Measurements from ENCODE around the gene DNAJC13. TPM values are rescaled to one million over a fixed set of nuclear protein-coding genes. Genes with fewer than 3 reads are reported as not detected.

The DNAJC13 gene
- polyA plus RNA-seq, 3 donors = 18.7 to 32.3 (median 20.8) TPM

DNA sequence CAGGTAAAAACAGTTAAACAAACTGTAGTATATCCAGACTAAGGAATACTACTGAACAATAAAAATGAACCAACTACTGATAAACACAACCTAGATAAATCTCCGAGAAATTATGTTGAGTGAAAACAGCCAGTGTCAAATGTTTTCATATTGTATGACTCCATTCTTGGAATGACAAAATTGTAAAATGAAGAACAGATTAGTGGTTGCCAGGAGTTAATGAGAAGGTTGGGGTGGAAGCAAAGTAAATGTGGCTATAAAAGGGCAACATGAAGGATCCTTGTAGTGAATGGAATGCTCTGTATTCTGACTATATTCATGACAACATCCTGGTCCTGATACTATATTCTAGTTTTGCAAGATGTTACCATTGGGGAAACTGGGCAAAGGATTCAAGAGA, 152.3 kb downstream of the DNAJC13 start:
- intact Hi-C loops (cut with micrococcal nuclease) = no loop called here
- H3K27me3 ChIP-seq (ENCODE audit: control insufficient read depth in 2 of 2, insufficient read depth in 2 of 2, low read length in 2 of 2) = no peaks in the 10 kb centered on the region
- H3K4me1 ChIP-seq (ENCODE audit: control insufficient read depth in 1 of 2, insufficient read depth in 2 of 2, low read length in 2 of 2) = no peaks in the 10 kb centered on the region
- H3K27ac Mint-ChIP-seq = no peak overlapping the region
- no peaks in the 10 kb centered on the region for H3K4me1 Mint-ChIP-seq
- H3K79me2 ChIP-seq (ENCODE audit: insufficient read depth, low read length) = no peaks in the 10 kb centered on the region
- no peak overlapping the region for H3K4me3 ChIP-seq (replicated peaks in 1 of 3; ENCODE audit: low read depth in 2 of 3, low read length in 3 of 3)
- no peaks in the 10 kb centered on the region for H3K9me3 ChIP-seq (replicated peaks in 1 of 2; ENCODE audit: control insufficient read depth in 1 of 2, insufficient read depth in 1 of 2, low read length in 2 of 2)
- no peak overlapping the region for H3K27ac ChIP-seq (ENCODE audit: low read depth in 1 of 2, low read length in 2 of 2)
- no peaks in the 10 kb centered on the region for H4K20me1 ChIP-seq (ENCODE audit: insufficient read depth, low read length)
- H3K36me3 ChIP-seq (replicated peaks in 1 of 2; ENCODE audit: control insufficient read depth in 1 of 2, insufficient read depth in 2 of 2, low read length in 2 of 2) = peaks cover 0 to 4% of the 10 kb centered on the region in 2 donors
- no peak overlapping the region for H3K9ac ChIP-seq (ENCODE audit: insufficient read depth, low read length, poor library complexity, severe bottlenecking)
- peaks cover 13% of the 10 kb centered on the region in 2 donors for H3K36me3 Mint-ChIP-seq
- H3K4me3 Mint-ChIP-seq = no peak overlapping the region
- H3K9me3 Mint-ChIP-seq = no peaks in the 10 kb centered on the region
- TF ChIP-seq CTCF (IDR thresholded peaks at IDR 0.05) = no peak
- no peak for DNase-seq
- no peak overlapping the region for H3K4me2 ChIP-seq (replicated peaks; ENCODE audit: extremely low read depth, low read length, poor library complexity, severe bottlenecking)
- H3K27me3 Mint-ChIP-seq (ENCODE audit: low read depth in 3 of 3) = no peaks in the 10 kb centered on the region
- no peak overlapping the region for H2AFZ ChIP-seq (ENCODE audit: insufficient read depth, low read depth, low read length, poor library complexity, severe bottlenecking)
- no CpG with 5 or more reads among the region's 1 CpG for WGBS (ENCODE audit: insufficient coverage)

DNA sequence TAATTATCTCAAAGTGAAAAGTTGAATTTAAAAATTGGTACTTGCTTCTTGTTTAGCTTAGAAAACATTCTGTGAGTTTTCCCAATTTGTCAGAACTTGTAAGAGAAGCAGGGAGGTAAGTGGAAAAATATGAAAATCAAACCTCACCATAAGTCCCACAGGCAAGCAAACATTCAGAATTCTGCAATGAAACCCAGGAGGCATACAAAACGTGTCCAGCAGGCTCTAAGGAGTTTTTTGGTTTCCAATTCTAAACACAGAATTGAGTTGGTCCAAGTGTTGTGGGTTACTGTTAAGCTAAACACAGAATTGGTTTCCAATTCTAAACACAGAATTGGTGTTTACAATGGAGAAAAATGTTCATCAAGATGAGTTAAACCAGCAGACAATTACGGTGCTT, 152.7 kb downstream of the DNAJC13 start:
- Mint-ChIP-seq H3K9me3 (no peaks in the 10 kb centered on the region), H3K36me3 (peaks cover 10 to 13% of the 10 kb centered on the region in 2 donors), H3K4me3 (no peak overlapping the region), H3K27me3 (ENCODE audit: low read depth in 3 of 3) (no peaks in the 10 kb centered on the region), H3K4me1 (no peaks in the 10 kb centered on the region), H3K27ac (no peak overlapping the region)
- intact Hi-C loops (cut with micrococcal nuclease) = no loop called here
- H2AFZ ChIP-seq (ENCODE audit: insufficient read depth, low read depth, low read length, poor library complexity, severe bottlenecking) = no peak overlapping the region
- H3K9me3 ChIP-seq (replicated peaks in 1 of 2; ENCODE audit: control insufficient read depth in 1 of 2, insufficient read depth in 1 of 2, low read length in 2 of 2) = no peaks in the 10 kb centered on the region
- no peak for TF ChIP-seq CTCF (IDR thresholded peaks at IDR 0.05)
- no peak overlapping the region for H3K4me3 ChIP-seq (replicated peaks in 1 of 3; ENCODE audit: low read depth in 2 of 3, low read length in 3 of 3)
- no peak overlapping the region for H3K9ac ChIP-seq (ENCODE audit: insufficient read depth, low read length, poor library complexity, severe bottlenecking)
- DNase-seq = no peak
- H3K4me2 ChIP-seq (replicated peaks; ENCODE audit: extremely low read depth, low read length, poor library complexity, severe bottlenecking) = no peak overlapping the region
- H3K27ac ChIP-seq (ENCODE audit: low read depth in 1 of 2, low read length in 2 of 2) = no peak overlapping the region
- H3K79me2 ChIP-seq (ENCODE audit: insufficient read depth, low read length) = no peaks in the 10 kb centered on the region
- no peaks in the 10 kb centered on the region for H3K27me3 ChIP-seq (ENCODE audit: control insufficient read depth in 2 of 2, insufficient read depth in 2 of 2, low read length in 2 of 2)
- no CpG with 5 or more reads among the region's 2 CpGs for WGBS (ENCODE audit: insufficient coverage)
- no peaks in the 10 kb centered on the region for H3K4me1 ChIP-seq (ENCODE audit: control insufficient read depth in 1 of 2, insufficient read depth in 2 of 2, low read length in 2 of 2)
- H3K36me3 ChIP-seq (replicated peaks in 1 of 2; ENCODE audit: control insufficient read depth in 1 of 2, insufficient read depth in 2 of 2, low read length in 2 of 2) = peaks cover 0 to 7% of the 10 kb centered on the region in 2 donors
- H4K20me1 ChIP-seq (ENCODE audit: insufficient read depth, low read length) = no peaks in the 10 kb centered on the region
